SU-DHL-6 (cell line): ENCODE results near the gene GIMAP8.

Experiments used
- EZH2phosphoT487 ChIP-seq: fragments of 200-600 bp; sonication (generic), shearing (Covaris generic); conservative IDR thresholded peaks from 2 replicates; pipeline ENCODE4 v1.6.1; 2018; ENCODE audit warnings: mild to moderate bottlenecking, antibody characterized with exemption, low read length, moderate library complexity, mixed read lengths
- TF ChIP-seq, protein P1 (sequence below): fragments of 200-600 bp; sonication (generic); IDR thresholded peaks from one replicate; pipeline ENCODE4 v1.5.1; 2017; ENCODE audit warnings: antibody characterized with exemption, mild to moderate bottlenecking, low read length, moderate library complexity; ENCODE audit not compliant: insufficient read depth, poor library complexity, severe bottlenecking

GRCh38 chr7:150515248-150516147, 65.1 kb downstream of the GIMAP8 start:
- TF ChIP-seq, protein P1, sequence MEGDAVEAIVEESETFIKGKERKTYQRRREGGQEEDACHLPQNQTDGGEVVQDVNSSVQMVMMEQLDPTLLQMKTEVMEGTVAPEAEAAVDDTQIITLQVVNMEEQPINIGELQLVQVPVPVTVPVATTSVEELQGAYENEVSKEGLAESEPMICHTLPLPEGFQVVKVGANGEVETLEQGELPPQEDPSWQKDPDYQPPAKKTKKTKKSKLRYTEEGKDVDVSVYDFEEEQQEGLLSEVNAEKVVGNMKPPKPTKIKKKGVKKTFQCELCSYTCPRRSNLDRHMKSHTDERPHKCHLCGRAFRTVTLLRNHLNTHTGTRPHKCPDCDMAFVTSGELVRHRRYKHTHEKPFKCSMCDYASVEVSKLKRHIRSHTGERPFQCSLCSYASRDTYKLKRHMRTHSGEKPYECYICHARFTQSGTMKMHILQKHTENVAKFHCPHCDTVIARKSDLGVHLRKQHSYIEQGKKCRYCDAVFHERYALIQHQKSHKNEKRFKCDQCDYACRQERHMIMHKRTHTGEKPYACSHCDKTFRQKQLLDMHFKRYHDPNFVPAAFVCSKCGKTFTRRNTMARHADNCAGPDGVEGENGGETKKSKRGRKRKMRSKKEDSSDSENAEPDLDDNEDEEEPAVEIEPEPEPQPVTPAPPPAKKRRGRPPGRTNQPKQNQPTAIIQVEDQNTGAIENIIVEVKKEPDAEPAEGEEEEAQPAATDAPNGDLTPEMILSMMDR: no peak
- TF ChIP-seq EZH2phosphoT487: no peak
